ENCODE measurements around the gene PLAAT4.

DNA sequence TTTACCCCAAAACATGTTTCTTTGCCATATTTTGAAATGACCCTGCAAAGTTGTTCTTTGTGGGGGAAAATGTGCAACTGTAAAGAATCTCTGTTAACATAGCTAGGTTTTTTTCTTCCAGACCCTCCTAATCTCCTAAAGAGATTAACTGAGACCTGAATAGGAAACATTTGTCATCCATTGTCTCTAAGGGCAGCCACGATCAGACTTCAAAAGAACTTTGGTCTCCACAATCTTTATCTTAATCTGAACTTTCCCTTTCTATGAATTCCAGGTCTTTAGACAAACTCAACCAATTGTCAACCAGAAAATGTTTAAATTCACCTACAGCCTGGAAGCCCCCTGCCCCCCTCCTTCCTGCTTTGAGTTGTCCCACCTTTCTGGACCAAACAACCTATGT lies 35.4 kb upstream of the PLAAT4 start:
- TF ChIP-seq CTCF (IDR thresholded peaks at IDR 0.05; ENCODE audit: extremely low read depth in 1 of 2, insufficient read depth in 1 of 2, low read depth in 1 of 2, low read length in 2 of 2): no peak
- no peak for TF ChIP-seq FOS (IDR thresholded peaks at IDR 0.05; ENCODE audit: borderline replicate concordance, insufficient read depth, low read length)
- no peak for TF ChIP-seq POLR2AphosphoS5 (IDR thresholded peaks at IDR 0.05; ENCODE audit: insufficient read depth, low read depth, low read length)
- TF ChIP-seq POLR2A (IDR thresholded peaks at IDR 0.05; ENCODE audit: low read depth, low read length): no peak
- TF ChIP-seq JUN (IDR thresholded peaks at IDR 0.05; ENCODE audit: borderline replicate concordance, insufficient read depth, insufficient read length, low read depth): no peak
- no peak for TF ChIP-seq MAX (IDR thresholded peaks at IDR 0.05; ENCODE audit: insufficient read depth, insufficient read length)
